Measurements from ENCODE around the gene LRRC58. TPM values are rescaled to one million over a fixed set of nuclear protein-coding genes. Genes with fewer than 3 reads are reported as not detected.
A peak's percentile ranks its signal among the peaks of the same experiment; 100 is the strongest.

The LRRC58 gene
- total and polyA plus RNA-seq, 2 of the 8 experiments (the other 6 are each of a cell fraction or from before 2014, with no cell fraction given): 4.3 to 15.4 TPM

DNA sequence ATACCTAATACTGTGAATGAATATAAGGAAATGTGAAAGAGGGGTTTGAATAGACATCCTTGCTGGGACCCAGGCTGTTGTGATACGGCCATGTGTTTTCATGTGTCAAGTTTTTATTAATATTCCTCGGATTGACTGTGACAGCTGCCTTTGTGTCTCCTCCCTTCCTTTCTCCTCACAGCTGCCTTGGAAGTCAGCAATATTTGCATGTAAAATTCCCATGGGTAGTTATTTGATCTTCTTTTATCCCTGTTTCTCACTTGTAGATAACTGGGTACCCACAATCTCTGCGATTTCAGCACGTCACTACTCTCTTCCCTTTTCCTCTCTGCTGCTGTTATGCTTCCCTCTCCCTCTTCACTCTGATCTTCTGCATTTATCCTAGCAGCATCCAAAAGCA lies 73.5 kb downstream of the LRRC58 start:
- Histone ChIP-seq H3K14ac (ENCODE audit: insufficient read length) (no peak overlapping the region), H4K91ac (replicated peaks; ENCODE audit: insufficient read length, low read length) (no peak overlapping the region), H2AFZ (ENCODE audit: low read length) (no peak overlapping the region), H2BK120ac (replicated peaks; ENCODE audit: low read depth, low read length) (no peak overlapping the region), H3K4ac (replicated peaks; ENCODE audit: insufficient read length, low read depth, low read length) (no peak overlapping the region), H3K56ac (replicated peaks; ENCODE audit: insufficient read length, low read depth, low read length) (no peak overlapping the region), H3K9ac (replicated peaks in 1 of 4; ENCODE audit: extremely low read depth in 1 of 4, low read depth in 3 of 4, low read length in 3 of 4) (0 out of 7 replicates have a peak overlapping the region, but pooled peaks of 1 of the 4 experiments have one; percentile 3), H3K4me3 (ENCODE audit: extremely low read depth in 1 of 4, insufficient read depth in 2 of 4, low read depth in 3 of 4, low read length in 4 of 4) (no peak overlapping the region), H2BK20ac (ENCODE audit: low read length) (no peak overlapping the region), H2BK5ac (ENCODE audit: low read depth, low read length) (no peak overlapping the region), H2BK15ac (ENCODE audit: low read length) (no peak overlapping the region), H3K23me2 (ENCODE audit: low read depth, low read length) (no peaks in the 10 kb centered on the region), H3K4me1 (replicated peaks in 1 of 4; ENCODE audit: control insufficient read depth in 3 of 4, insufficient read depth in 4 of 4, low read length in 3 of 4) (0 out of 7 replicates have a peak, but pooled peaks cover 0 to 2% (median 0%) of the 10 kb centered on the region in 4 experiments), H2BK12ac (ENCODE audit: low read depth, low read length) (no peak overlapping the region), H2AK5ac (ENCODE audit: low read depth, low read length) (no peak overlapping the region), H3K4me2 (ENCODE audit: insufficient read depth in 1 of 2, low read depth in 2 of 2, low read length in 2 of 2) (no peak overlapping the region), H3K27me3 (replicated peaks in 1 of 4; ENCODE audit: control insufficient read depth in 3 of 4, extremely low read depth in 1 of 4, insufficient read depth in 3 of 4, low read length in 3 of 4) (no peaks in the 10 kb centered on the region), H4K5ac (ENCODE audit: insufficient read length, low read depth, low read length) (no peak overlapping the region), H3K18ac (ENCODE audit: extremely low read depth, low read length) (no peak overlapping the region), H3K9me3 (ENCODE audit: insufficient read depth in 2 of 2, low read depth in 1 of 2, low read length in 1 of 2) (no peaks in the 10 kb centered on the region), H3K79me1 (ENCODE audit: low read depth, low read length) (no peaks in the 10 kb centered on the region), H4K20me1 (replicated peaks in 1 of 2; ENCODE audit: control insufficient read depth in 1 of 2, insufficient read depth in 2 of 2, low read length in 2 of 2) (no peaks in the 10 kb centered on the region), H3K36me3 (ENCODE audit: control insufficient read depth in 2 of 4, insufficient read depth in 4 of 4, low read length in 3 of 4) (no peaks in the 10 kb centered on the region), H4K8ac (ENCODE audit: extremely low read depth, insufficient read depth, low read length) (no peak overlapping the region), H3K79me2 (ENCODE audit: control insufficient read depth in 1 of 2, insufficient read depth in 2 of 2, low read length in 2 of 2) (no peaks in the 10 kb centered on the region), H3K23ac (ENCODE audit: insufficient read length) (no peak overlapping the region), H3K27ac (ENCODE audit: low read depth, low read length) (no peak overlapping the region)
- ChIA-PET POLR2A (ENCODE audit: partially characterized antibody) (no interaction called here), CTCF (ENCODE audit: partially characterized antibody) (interaction anchor here (1.4 kb wide), 1 partner anchor 12 kb away, joined by 5 read pairs; no protein-coding TSS in a partner anchor)
- WGBS, 2 experiments (ENCODE audit: extremely low coverage in 1 of 2, insufficient coverage in 1 of 2, insufficient read length in 1 of 2, insufficient replicate concordance in 2 of 2, low coverage in 1 of 2, low lambda C conversion rate in 2 of 2, missing lambda C conversion rate in 1 of 2): 83% methylated on average over 4 of the region's 4 CpGs; no CpG with 5 or more reads in 1 of the 2 experiments
- DNase-seq (ENCODE audit: low read depth in 1 of 2, low spot score in 2 of 2): no peak
- no peak for FAIRE-seq
- TF ChIP-seq, protein P1, sequence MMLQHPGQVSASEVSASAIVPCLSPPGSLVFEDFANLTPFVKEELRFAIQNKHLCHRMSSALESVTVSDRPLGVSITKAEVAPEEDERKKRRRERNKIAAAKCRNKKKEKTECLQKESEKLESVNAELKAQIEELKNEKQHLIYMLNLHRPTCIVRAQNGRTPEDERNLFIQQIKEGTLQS (IDR thresholded peaks at IDR 0.05; ENCODE audit: insufficient read depth, low read depth, low read length): no peak
- TF ChIP-seq EGR1 (IDR thresholded peaks at IDR 0.05; ENCODE audit: borderline replicate concordance, low read depth, low read length) (no peak), MAFK (IDR thresholded peaks at IDR 0.05; ENCODE audit: low read depth, low read length) (no peak), POLR2A (IDR thresholded peaks at IDR 0.05; ENCODE audit: control extremely low read depth in 1 of 2, low read depth in 2 of 2, low read length in 2 of 2) (no peak), BRCA1 (IDR thresholded peaks at IDR 0.05; ENCODE audit: low read depth, low read length) (no peak), PHF8 (conservative IDR thresholded peaks at IDR 0.05; ENCODE audit: low read depth, low read length) (no peak), HDAC6 (IDR thresholded peaks at IDR 0.05; ENCODE audit: low read depth, low read length) (no peak)

Data from H1 (cell line).